GM21367 (cell line): ENCODE results near the gene ITIH5.
"Not testable (repeated sequence)": the region's sequence is repeated elsewhere in the genome, so short reads cannot be mapped to it uniquely, and the experiment has no call there.

ENCODE experiments used
- ATAC-seq: cut with Tn5 transposase; IDR thresholded peaks from one replicate; pipeline ENCODE4 v1.9.1; 2021; ENCODE audit not compliant: unreplicated experiment

ITIH5 gene

DNA sequence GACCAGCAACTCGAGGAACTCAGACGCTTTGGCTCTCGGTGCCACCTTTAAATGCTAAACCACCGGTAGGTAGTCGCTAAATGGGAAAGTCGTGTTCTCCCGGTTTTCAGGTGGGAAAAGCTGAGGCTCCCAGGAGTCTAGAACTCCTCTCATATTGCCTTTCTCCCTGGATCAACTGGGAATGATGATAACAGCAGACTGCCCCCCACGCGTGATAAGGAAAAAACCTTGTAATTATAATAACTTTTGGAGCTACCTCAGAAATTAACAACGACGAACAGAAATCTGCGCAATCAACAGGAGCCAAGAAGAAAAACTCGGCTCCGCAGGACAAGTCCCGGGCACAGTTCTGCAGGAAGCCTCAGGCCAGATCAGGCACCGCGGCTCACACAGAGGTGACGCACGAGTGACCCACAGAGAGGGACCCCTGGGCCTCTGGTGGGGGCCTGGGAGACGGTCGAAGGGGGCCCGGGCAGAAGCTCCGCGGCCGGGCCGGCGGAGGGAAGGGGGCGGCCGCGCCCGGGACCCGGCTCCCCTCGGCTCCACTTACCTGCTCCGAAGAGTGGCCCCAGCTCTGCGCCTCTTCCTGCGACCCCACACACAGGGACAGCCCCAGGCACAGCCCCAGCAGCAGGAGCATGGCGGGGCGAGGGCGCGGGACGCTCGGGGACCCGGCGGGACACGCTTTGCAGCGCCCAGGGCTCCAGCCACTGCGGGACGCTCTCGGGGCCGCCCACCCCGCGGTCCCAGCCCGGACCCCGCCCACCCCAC, at the start of gene ITIH5:
Gene ITIH5, minus strand, starts transcription at position 714 of the 771 bp plus-strand sequence. Its CDS starts 74 bp downstream, at position 640.
- ATAC-seq = no peak

DNA sequence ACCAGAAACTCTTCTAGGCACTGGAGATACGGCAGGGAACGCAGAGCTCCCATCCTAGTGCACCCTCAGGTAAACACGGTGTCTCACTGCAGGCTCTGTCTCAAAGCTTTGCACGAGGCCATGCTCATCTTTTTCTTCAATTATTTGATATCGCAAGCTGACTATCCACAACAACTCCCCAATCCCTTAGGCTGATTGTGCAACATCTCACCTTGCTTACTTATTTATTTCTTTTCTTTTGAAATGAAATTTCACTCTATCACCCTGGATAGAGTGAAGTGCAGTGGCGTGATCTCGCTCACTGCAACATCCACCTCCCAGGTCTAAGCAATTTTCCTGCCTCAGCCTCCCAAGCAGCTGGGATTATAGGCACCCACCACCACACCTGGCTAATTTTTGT, 48.7 kb upstream of the ITIH5 start:
- ATAC-seq = no peak

DNA sequence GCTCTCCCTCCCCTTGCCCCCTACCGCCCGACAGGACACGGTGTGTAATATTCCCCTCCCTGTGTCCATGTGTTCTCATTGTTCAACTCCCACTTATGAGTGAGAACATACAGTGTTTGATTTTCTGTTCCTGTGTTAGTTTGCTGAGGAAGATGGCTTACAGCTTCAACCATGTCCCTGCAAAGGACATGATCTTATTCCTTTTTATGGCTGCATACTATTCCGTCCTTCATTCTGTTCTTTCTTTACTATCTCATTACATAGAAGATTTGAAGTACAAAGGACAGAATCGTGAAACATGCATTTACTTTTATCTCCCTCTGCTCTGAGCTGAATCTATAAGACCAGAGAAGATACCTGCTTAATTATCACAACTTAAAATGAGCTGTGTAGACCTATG, 44.3 kb upstream of the ITIH5 start:
- not testable (repeated sequence) for ATAC-seq

DNA sequence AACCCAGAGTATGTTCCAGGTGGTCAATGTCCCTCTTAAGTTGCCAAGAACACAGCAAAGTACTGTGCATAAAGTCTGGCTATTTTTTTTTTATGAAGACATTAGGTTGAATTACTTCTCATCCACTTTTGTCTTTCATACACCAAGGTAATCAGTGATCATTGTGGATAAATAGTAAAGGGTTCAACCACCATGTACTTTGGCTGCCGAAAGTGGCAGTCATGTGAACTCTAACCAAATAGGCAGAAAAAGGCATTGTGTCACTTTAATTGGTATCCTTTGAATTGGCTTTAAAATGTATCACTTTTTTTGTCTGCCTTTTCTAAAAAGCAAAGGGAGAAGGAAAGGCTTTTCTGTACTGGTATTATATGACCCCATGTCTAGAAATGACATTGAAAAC, 43.7 kb upstream of the ITIH5 start:
- ATAC-seq = no peak

DNA sequence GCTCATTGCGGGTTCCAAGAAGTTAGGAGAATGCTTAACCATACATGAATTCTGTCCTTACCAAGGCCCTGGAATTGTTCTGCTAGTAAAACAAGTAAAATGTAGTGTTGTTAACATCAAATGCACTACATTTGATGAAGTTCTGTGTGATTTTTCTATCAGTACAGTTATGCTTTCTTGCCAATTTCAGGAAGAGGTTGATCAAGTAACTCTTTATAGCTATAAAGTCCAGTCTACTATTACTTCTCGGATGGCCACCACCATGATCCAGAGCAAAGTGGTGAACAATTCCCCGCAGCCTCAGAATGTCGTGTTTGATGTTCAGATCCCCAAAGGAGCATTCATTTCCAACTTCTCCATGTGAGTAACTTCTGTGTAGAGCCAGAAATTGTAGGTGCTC, 42.1 kb upstream of the ITIH5 start:
- ATAC-seq = no peak

DNA sequence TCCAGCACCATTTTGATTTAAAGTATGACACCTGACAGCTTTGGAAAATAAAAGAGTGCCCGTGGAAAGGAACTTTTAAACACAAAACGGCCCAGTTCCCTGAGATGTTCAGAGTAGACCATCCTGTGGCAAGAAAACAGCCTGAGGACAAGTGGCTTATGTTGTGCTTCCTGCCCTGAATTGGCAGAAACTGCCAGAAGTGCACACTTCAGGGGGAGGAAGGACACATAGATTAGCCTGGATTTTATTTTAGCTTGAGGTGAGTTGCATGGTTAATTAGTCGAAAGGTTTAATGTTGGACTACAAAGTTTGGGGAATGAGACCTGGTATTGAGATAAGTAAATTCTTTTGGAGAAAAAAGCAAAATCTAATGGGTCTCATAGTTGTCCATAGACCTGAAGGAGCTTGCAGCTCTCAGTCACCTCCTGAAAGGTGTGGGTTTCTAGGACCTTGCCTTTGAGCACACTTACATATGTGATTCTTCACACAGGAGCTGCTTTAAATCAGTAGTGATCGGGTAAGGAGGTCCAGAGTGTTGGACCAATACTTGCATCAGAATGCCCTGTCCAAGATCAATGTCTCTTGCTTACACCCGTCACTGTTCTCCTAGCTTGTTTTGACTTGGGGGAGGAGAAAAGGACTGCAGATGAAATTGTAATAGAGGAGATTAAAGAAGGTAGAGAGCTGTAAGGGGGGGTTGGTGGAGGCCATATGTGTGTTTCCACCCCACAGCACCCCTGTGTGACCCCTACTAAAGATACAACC, 41.3 kb upstream of the ITIH5 start:
- ATAC-seq = no peak

DNA sequence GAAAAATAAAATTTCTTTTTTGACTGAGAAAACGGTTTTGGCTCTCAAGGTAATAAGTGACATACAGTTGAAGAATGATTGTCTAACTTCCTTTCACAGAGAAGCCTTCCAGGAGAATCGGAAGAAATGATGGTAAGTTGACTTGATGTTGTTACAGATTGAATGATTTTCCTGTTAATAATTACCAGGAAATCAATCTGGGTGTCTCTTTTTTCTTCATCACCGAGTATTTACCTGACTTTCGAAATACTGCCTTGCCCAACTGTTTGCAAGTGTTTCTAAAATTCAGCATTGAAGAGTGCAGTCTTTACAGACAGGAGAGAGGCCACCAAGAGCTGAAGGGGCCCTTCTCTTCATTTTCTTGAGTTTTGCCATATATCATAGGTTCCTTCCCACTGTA, 40.3 kb upstream of the ITIH5 start:
- no peak for ATAC-seq

DNA sequence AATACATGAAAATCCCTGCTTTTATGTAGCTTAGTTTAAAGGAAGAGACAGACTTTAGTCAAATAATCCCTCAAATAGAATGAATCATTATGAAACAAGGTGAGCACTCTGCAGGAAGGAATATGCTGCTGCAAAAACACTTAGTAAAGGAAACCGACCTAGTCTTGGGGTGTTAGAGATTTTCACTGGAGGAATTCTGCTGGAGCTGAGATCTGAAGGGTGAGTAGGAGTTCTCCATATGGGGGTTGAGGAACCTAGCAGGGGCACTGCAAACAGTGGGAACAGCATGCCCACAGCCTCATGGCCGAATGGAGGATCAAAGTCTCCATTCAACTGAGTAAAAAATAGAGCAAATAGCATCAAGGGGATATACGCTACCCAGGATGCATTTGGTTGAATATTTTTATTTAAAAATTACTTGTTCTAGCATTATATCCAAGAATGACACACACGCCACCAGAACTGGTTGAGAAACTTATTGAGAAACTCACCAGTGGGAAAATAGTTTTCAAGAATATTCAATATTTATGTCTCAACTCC, 39.8 kb upstream of the ITIH5 start:
- no peak for ATAC-seq

DNA sequence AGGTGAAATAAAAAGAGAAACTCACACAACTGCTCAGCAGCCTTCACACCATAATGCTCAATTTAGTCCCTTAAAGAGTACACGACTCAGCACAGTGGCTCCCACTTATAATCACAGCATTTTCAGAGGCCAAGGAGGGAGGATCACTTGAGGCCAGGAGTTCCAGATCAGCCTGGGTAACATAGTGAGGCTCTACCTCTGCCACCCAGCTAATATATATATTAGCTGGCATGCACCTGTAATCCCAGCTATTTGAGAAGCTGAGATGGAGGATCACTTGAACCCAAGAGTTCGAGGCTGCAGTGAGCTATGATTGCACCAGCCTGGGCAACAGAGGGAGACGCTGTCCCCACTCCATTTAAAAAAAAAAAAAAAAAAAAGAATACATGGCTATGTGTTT, 38.6 kb upstream of the ITIH5 start:
- ATAC-seq = no peak

DNA sequence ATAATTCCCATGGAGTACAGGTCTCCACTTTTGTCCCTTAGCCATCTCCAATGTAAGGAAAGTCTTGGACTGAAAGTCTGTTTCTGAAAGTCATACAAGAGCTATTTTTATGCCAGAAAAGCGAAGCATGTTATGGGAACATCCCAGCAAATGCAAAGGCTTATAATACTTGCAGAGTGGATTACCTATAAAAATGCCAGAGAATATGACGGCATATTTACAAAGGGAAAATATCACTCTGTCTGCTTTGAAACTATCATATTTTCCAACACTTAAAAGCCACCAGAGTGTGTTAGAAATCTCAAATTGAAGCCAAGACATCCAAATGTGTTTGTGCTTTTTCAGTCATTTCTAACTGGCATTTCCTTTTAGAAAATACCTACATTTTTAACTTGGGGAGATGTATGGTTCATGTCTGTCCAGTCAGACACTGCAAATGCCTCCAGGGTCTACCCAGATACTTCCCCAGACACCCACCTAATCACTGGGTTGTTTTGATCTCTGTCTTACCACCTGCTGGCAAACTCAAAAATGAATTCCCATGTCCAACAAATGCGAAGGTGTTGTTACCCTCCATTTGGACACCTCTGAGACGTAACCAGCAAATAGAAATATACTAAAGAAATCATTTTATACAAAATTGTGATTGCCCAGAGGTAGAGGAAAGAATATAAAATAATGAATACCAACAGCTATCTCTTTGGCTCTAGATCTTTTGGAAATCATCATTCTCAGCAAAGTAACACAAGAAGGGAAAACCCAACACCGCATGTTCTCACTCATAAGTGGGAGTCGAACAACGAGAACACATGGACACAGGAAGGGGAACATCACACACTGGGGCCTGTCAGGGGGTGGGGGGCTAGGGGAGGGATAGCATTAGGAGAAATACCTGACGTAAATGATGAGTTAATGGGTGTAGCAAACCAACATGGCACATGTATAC, 37.6 kb upstream of the ITIH5 start:
- ATAC-seq = no peak

DNA sequence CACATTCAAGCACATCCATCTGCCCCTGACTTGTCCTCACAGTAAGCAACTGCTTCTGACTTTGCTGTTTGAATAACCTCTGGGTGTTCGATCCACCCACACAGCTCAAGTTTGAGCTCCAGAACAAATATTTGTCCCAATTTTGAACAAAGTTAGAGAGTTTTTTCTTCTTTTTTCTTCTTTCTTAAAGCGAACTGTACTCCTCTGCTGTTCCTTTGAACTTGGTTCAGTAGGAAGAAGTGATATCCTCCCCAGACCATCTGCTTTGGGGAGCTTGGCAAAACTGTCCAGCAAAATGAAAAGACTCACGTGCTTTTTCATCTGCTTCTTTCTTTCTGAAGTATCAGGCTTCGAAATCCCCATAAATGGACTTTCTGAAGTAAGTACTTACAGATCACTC, 36.4 kb upstream of the ITIH5 start, which contains the start of gene ITIH2:
Gene ITIH2, plus strand, starts transcription at position 177 of the 400 bp plus-strand sequence. Its CDS starts 119 bp downstream, at position 296.
- ATAC-seq = no peak

DNA sequence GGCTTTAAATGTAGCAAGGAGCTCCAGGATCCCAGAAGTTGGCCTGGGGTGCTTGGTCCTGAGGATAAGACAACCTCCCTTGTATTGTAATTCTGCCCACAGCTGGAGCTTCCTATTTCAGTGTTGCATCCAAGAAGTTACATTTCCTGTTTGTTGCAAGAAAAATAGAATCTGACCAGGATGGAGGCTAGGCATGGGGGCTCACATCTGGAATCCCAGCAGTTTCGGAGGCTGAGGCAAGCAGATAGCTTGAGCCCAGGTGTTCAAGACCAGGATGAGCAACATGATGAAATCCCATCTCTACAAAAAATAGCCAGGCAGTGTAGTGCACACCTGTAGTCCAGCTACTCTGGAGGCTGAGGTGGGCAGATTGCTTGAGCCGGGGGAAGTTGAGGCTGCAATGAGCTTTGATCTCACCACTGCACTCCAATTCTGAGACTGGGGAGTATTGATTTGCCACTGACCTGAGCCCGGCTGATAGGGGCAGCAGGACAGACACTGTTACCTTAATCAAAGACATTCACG, 35.6 kb upstream of the ITIH5 start:
- no peak for ATAC-seq

DNA sequence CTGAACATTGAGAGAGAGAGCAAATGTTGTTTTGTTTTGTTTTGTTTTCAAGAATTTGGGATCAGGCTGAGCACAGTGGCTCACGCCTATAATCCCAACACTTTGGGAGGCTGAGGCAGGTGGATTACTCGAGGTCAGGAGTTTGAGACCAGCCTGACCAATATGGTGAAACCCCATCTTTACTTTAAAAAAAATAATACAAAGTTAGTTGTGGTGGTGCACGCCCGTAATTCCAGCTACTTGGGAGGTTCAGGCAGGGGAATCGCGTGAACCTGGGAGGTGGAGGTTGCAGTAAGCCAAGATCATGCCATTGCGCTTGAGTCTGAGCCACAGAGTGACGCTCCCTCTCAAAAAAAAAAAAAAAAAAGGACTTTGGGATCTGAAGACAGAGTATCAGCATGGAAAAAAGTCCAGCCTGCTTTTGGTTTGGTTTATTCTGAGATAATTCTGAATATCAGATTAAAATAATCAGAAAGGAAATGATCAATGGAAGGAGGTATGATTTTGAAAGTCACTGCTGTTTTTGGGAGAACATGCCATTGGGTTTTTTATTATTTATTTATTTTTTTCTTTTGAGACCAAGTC, 34.5 kb upstream of the ITIH5 start:
- ATAC-seq = no peak

DNA sequence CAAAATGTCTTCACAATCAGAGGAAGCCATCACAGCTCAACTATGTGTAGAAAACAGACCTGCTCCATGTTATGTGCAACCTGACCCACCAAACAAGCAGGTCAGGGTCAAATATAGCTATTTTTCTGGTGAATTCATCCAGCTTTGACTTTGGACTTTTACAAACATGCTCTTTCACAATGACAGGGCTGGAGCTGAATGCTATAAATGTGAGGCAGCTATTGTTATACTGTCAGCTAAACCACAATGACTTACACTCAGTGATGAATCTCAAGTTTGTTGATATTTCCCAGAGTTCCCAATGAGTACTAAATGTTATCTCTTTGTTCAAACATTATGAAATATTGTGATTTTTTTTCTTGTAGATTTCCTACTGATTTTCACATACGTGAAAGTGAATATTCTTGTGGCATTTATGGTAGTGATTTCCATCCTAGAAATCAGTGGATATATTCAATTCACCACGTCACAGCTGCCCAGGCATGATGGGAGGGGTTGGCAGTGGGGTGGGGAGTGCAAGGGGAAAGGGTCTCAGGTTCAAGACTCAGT, 33.9 kb upstream of the ITIH5 start:
- ATAC-seq = no peak

DNA sequence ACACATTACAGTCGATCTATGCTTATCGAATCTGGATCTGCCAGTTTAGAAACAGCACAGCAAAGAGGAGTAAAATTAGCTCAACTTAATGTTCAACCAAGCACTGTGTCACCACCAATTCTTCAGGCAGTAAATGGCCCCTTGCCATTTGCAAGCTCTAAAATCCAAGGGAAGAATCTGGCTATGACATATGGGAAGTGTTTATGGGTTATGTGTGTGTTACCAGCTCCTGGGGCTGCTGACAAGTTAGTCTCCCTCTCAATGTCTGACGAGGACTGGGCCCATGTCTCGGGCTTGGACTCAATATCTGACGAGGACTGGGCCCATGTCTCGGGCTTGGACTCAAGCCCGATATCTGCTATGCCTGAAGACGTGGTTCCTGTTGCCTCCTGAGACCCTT, 30.7 kb upstream of the ITIH5 start:
- no peak for ATAC-seq

DNA sequence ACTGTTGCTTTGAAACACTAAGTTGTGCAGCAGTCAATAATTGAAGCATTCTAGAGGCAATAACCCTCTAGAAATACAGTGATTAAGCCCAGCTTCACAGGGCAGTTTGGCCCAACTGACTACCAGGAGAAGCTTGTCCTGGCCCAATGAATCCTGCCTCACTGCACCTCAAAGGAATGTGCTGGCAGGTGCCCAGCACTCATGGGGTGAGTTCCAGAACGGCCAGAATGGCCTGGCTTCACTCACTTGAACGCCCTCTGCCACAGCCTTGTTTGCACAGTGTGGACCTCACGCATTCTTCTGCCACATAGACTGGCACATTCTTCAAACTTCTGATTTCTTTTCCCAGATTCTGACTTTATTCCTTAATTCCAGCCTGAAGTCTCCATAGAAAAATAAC, 29.8 kb upstream of the ITIH5 start:
- ATAC-seq = no peak

DNA sequence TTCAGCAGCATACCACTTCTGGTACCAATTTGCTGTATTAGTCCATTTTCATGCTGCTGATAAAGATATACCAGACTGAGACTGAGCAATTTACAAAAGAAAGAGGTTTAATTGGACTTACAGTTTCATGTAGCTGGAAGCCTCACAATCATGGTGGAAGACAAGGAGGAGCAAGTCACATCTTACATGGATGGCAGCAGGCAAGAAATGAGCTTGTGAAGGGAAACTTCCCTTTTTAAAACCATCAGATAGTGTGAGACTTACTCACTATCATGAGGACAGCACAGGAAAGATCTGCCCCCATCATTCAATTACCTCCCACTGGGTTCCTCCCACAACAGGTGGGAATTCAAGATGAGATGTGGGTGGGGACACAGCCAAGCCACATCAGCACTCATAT, 26.4 kb upstream of the ITIH5 start:
- not testable (repeated sequence) for ATAC-seq

DNA sequence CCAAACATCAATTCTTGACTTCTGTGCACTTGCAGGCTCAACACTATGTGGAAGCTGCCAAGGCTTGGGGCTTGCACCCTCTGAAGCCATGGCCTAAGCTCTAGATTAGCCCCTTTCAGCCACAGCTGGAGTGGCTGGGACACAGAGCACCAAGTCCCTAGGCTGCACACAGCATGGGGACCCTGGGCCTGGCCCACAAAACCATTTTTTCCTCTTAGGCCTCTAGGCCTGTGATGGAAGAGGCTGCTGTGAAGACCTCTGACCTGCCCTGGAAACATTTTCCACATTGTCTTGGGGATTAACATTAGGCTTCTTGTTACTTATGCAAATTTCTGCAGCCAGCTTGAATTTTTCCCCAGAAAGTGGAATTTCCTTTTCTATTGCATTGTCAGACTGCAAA, 25.6 kb upstream of the ITIH5 start:
- ATAC-seq = not testable (repeated sequence)

DNA sequence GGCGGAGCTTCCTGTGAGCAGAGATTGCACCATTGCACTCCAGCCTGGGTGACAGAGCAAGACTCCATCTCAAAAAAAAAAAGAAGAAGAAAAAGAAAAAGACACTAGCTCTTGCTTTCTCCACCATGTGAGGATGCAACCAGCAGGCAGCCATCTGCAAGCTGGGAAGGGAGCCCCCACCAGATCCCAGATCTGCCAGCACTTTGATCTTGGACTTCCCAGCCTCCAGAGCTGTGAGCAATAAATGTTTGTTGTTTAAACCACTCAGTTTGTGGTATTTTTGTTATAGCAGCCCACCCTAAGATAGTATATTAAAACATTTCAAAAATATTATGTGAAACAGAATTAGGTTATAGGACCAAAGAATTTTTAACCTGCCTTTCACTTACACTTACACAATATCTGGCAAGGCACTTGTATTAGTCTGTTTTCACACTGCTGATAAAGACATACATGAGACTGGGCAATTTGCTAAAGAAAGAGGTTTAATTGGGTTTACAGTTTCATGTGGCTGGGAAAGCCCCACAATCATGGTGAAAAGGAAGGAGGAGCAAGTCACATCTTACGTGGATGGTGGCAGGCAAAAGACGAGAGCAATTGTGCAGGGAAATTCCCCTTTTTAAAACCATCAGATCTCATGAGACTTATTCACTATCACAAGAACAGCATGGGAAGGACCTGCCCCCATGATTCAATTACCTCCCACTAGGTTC, 24.3 kb upstream of the ITIH5 start:
- not testable (repeated sequence) for ATAC-seq
